Body of pancreas (tissue), 4 donors: ENCODE measurements around the gene DDX20. TPM values are rescaled to one million over a fixed set of nuclear protein-coding genes. Genes with fewer than 3 reads are reported as not detected.
A peak's percentile ranks its signal among the peaks of the same experiment; 100 is the strongest.

Source experiments
- ATAC-seq: fragments of 150-250 bp; one replicate; pipeline ENCODE4 v1.9.1; 2016
- DNase-seq, 4 donors: peaks; one replicate each; pipeline ENCODE4 v3.0.0-alpha.2; 2019
- H3K27ac ChIP-seq, 4 donors: fragments of 200-600 bp; sonication (generic); 1 replicate in 3 of 4; 2 replicates in 1 of 4; pipeline versions ENCODE4 v1.5.1 to v1.6.1; 2016 to 2019; ENCODE audit warnings: mild to moderate bottlenecking in 1 of 4, mixed read lengths in 1 of 4, moderate library complexity in 1 of 4
- H3K27me3 ChIP-seq, 2 donors: fragments of 200-600 bp; sonication (generic); one replicate each; pipeline ENCODE4 v1.6.0; 2016; ENCODE audit warnings: mild to moderate bottlenecking in 1 of 2
- H3K36me3 ChIP-seq, 2 donors: fragments of 200-600 bp; sonication (generic); replicated peaks in 1 of 2; 2 replicates each; pipeline ENCODE4 v1.5.1; 2016; ENCODE audit warnings: low read depth in 2 of 2; ENCODE audit not compliant: insufficient read depth in 1 of 2
- H3K4me1 ChIP-seq: fragments of 200-600 bp; sonication (generic); one replicate; pipeline ENCODE4 v1.6.0; 2016
- H3K4me3 ChIP-seq, 2 donors: fragments of 200-600 bp; sonication (generic); 1 replicate in 1 of 2; 2 replicates in 1 of 2; pipeline ENCODE4 v1.5.1; 2016 to 2019
- H3K9me3 ChIP-seq, 3 donors: fragments of 200-600 bp; sonication (generic); 1 replicate in 2 of 3; 2 replicates in 1 of 3; pipeline ENCODE4 v1.5.1; 2016
- POLR2A ChIP-seq, 3 donors: fragments of 450-650 bp; IDR thresholded peaks; one replicate each; pipeline ENCODE4 v1.6.1; 2016; ENCODE audit warnings: antibody characterized with exemption in 3 of 3, mild to moderate bottlenecking in 2 of 3
- WGBS, 2 donors: methylation state at CpG; one replicate each; pipeline ENCODE4 v1.1.5; 2017; 5-methylcytosine and 5-hydroxymethylcytosine counted together
- intact Hi-C: fragments of 100-400 bp; cut with DNase I; formaldehyde crosslinking; loops from one replicate; pipeline ENCODE4 v1.15.1; 2023
- total RNA-seq, 2 donors: library from RNA; depleted of rRNA; stranded (reverse); fragments of >200 nt; gene quantifications; one replicate each; pipeline ENCODE4 v1.1.0, GENCODE V29; 2016
- TF ChIP-seq, protein P1 (sequence below), 7 experiments: fragments of 450-650 bp in 4 of 7; fragments of 200-600 bp in 3 of 7; sonication (generic) in 3 of 7; IDR thresholded peaks; one replicate each; pipeline ENCODE4 v1.5.1; 2016 to 2019; ENCODE audit warnings: antibody characterized with exemption in 7 of 7

Gene DDX20
- total RNA-seq, 2 donors from 2014 or later = 5.7 to 34.3 TPM

DNA sequence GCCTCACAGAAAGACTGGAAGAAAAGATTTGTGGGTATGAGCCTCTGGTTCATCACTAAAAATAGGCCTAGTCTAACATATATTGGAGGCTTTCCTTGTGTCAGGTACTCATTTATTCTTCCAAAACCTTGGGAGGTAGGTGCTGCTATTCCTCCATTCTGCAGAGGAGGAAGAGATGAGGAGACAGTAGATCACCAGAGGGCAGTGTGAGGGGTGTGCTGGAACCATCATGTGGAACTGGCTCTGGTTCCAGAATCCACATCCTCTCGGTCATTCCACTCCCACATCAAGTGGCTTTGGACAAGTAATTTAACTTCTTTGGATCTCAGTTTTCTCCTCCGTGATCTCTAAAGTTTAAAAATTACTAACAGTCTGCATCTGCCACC lies 9.1 kb upstream of the DDX20 start:
- no peaks in the 10 kb centered on the region for H3K36me3 ChIP-seq
- no peaks in the 10 kb centered on the region for H3K9me3 ChIP-seq
- intact Hi-C loops = no loop called here
- H3K27me3 ChIP-seq = no peaks in the 10 kb centered on the region
- 76 to 78% methylated on average over 2 of the region's 2 CpGs for WGBS, 2 donors
- DNase-seq (no peak), ATAC-seq (no peak)
- TF ChIP-seq, protein P1, sequence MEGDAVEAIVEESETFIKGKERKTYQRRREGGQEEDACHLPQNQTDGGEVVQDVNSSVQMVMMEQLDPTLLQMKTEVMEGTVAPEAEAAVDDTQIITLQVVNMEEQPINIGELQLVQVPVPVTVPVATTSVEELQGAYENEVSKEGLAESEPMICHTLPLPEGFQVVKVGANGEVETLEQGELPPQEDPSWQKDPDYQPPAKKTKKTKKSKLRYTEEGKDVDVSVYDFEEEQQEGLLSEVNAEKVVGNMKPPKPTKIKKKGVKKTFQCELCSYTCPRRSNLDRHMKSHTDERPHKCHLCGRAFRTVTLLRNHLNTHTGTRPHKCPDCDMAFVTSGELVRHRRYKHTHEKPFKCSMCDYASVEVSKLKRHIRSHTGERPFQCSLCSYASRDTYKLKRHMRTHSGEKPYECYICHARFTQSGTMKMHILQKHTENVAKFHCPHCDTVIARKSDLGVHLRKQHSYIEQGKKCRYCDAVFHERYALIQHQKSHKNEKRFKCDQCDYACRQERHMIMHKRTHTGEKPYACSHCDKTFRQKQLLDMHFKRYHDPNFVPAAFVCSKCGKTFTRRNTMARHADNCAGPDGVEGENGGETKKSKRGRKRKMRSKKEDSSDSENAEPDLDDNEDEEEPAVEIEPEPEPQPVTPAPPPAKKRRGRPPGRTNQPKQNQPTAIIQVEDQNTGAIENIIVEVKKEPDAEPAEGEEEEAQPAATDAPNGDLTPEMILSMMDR (IDR thresholded peaks at IDR 0.05) = no peak
- no peak for TF ChIP-seq POLR2A (IDR thresholded peaks at IDR 0.05)
- H3K27ac ChIP-seq = no peak overlapping the region
- H3K4me3 ChIP-seq = no peak overlapping the region
- no peaks in the 10 kb centered on the region for H3K4me1 ChIP-seq

DNA sequence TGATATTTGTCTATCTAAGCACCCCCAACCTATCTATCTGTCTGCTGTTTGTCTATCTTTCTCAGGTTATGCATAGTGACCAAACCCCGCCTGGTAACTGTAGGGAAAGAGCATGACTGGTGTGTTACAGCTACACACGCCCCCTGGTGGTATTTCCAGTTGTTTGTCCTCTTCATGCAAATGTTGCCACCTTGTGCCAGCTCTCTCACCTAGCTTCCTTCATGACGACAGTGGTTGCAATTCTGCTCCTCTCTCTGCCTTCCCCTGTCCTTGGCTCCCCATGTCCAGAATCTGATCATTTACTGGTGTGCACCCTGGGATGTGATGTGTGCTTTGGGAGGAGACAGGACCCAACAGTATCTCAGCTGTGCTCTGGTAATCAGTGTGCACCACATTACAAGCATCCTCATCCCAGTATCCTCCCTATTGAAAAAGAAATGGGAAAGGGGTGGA lies 8.4 kb upstream of the DDX20 start:
- no peaks in the 10 kb centered on the region for H3K9me3 ChIP-seq
- DNase-seq (peak; percentile 46 to 73 (median 58)), ATAC-seq (peak; percentile 48)
- TF ChIP-seq, protein P1 (IDR thresholded peaks at IDR 0.05) = peak in 6 of 7 experiments; percentile 18 to 56 (median 39)
- TF ChIP-seq POLR2A (IDR thresholded peaks at IDR 0.05) = no peak
- intact Hi-C loops = no loop called here
- no peaks in the 10 kb centered on the region for H3K27me3 ChIP-seq
- no peaks in the 10 kb centered on the region for H3K36me3 ChIP-seq
- no peak overlapping the region for H3K27ac ChIP-seq
- 28 to 32% methylated on average over 3 of the region's 3 CpGs for WGBS, 2 donors
- H3K4me3 ChIP-seq = no peak overlapping the region
- no peaks in the 10 kb centered on the region for H3K4me1 ChIP-seq

DNA sequence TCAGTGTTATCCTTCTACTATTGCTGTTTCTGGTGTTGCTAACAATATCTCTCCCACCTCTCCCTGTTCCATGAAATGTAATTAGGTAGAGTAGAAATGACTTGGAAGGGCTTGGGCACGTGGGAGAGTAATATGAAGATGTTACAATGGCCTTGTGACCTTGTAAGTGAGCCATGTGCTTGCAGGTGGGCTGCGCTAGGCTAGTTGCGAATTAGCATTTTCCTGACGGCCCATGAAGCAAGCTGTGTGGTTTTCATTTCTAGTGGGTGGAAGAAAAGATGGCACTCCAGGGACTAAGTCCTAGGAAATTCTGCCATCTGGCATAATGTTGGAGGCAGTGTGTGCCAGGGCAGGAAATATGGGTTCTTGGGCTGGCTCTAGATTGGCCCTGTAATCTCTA lies 7.8 kb upstream of the DDX20 start:
- Histone ChIP-seq H3K36me3 (no peaks in the 10 kb centered on the region), H3K9me3 (no peaks in the 10 kb centered on the region), H3K27me3 (no peaks in the 10 kb centered on the region), H3K4me3 (no peak overlapping the region), H3K4me1 (no peaks in the 10 kb centered on the region), H3K27ac (no peak overlapping the region)
- intact Hi-C loops = no loop called here
- ATAC-seq = no peak
- no peak for DNase-seq
- 79 to 86% methylated on average over 4 of the region's 4 CpGs for WGBS, 2 donors
- TF ChIP-seq, protein P1 (IDR thresholded peaks at IDR 0.05) = no peak
- TF ChIP-seq POLR2A (IDR thresholded peaks at IDR 0.05) = no peak

DNA sequence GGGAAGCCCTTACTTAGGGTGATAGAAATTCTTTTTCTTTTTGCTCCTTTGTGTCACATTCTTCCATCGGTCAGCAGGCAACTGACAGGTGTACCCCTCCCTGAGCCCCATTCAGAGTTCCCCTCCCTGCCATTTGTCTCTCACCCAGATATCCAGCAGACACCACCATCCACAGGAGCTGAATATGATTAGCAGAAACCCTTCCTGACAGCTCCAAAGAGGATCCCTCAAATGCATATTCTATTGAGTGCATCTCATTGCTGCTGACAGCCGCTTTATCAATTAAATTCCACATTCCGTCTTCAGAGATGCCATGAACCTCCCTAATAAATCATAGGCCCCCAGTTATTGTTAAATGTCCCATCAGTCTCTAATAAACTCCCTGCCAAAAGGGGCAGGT lies 6.1 kb upstream of the DDX20 start:
- no peak for DNase-seq
- Histone ChIP-seq H3K27ac (no peak overlapping the region), H3K4me3 (no peak overlapping the region), H3K27me3 (no peaks in the 10 kb centered on the region), H3K9me3 (no peaks in the 10 kb centered on the region), H3K36me3 (no peaks in the 10 kb centered on the region), H3K4me1 (peaks cover 2% of the 10 kb centered on the region)
- intact Hi-C loops = no loop called here
- no peak for TF ChIP-seq POLR2A (IDR thresholded peaks at IDR 0.05)
- TF ChIP-seq, protein P1 (IDR thresholded peaks at IDR 0.05) = no peak
- 53 to 72% methylated on average over 3 of the region's 3 CpGs for WGBS, 2 donors
- ATAC-seq = no peak

DNA sequence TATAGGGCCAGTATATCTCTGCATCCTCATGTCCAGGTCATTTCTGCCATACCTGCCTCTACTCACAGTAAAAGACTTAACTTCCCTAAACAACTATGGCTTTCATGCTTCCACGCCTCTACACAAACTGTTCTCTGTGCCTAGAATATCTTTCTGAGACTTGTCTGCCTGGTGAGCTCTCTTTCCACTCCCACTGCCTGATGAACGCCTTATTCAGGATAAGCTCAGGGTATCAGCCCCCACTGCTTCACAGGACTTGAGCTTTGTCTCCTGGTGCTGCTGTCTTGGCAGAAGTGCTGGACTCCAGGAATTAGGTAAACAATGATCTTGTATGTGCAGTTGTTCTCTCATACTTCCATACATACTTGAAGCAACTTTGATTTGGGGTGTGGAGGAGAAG lies 4.8 kb upstream of the DDX20 start:
- no peaks in the 10 kb centered on the region for H3K9me3 ChIP-seq
- 56 to 71% methylated on average over 2 of the region's 2 CpGs for WGBS, 2 donors
- no peak overlapping the region for H3K4me3 ChIP-seq
- peaks cover 5% of the 10 kb centered on the region for H3K4me1 ChIP-seq
- ATAC-seq = no peak
- H3K27me3 ChIP-seq = no peaks in the 10 kb centered on the region
- H3K27ac ChIP-seq = no peak overlapping the region
- intact Hi-C loops = no loop called here
- no peaks in the 10 kb centered on the region for H3K36me3 ChIP-seq
- no peak for DNase-seq
- no peak for TF ChIP-seq POLR2A (IDR thresholded peaks at IDR 0.05)
- TF ChIP-seq, protein P1 (IDR thresholded peaks at IDR 0.05) = no peak
